ENCODE measurements around the gene NUDT16L1. TPM values are rescaled to one million over a fixed set of nuclear protein-coding genes. Genes with fewer than 3 reads are reported as not detected.

Gene NUDT16L1
- total and polyA plus RNA-seq, 2 of the 13 experiments (the other 11 are each of a cell fraction or from before 2014, with no cell fraction given): 28.0 to 40.5 TPM

- POLR2A ChIA-PET: no interaction called here
Measured at GRCh38 chr16:4736546-4736945, 43.2 kb downstream of the NUDT16L1 start.

GRCh38 chr16:4737545-4737944 is 44.2 kb downstream of the NUDT16L1 start:
- Histone ChIP-seq H2AFZ (ENCODE audit: low read length) (no peak overlapping the region), H3K27ac (ENCODE audit: extremely low read length, insufficient read depth, low read length) (no peak overlapping the region), H3K4me2 (ENCODE audit: low read depth, low read length) (no peak overlapping the region), H3K9ac (ENCODE audit: insufficient read depth, low read depth, low read length) (no peak overlapping the region), H4K20me1 (ENCODE audit: insufficient read depth, low read length) (no peaks in the 10 kb centered on the region), H3K9me3 (ENCODE audit: low read length) (no peaks in the 10 kb centered on the region), H3K4me1 (ENCODE audit: insufficient read depth, low read length) (peaks cover 13% of the 10 kb centered on the region), H3K36me3 (replicated peaks in 1 of 2; ENCODE audit: control insufficient read depth in 1 of 2, insufficient read depth in 2 of 2, low read length in 2 of 2) (no peaks in the 10 kb centered on the region), H3K27me3 (ENCODE audit: control insufficient read depth in 1 of 2, insufficient read depth in 2 of 2, low read length in 2 of 2) (no peaks in the 10 kb centered on the region; a peak in 2 of 5 replicates), H3K4me3 (replicated peaks in 1 of 3; ENCODE audit: insufficient read depth in 1 of 3, low read depth in 2 of 3, low read length in 3 of 3) (no peak overlapping the region), H3K79me2 (ENCODE audit: insufficient read depth, low read length) (peaks cover 13% of the 10 kb centered on the region)
- WGBS (ENCODE audit: low lambda C conversion rate): 59% methylated on average over 13 of the region's 15 CpGs
- in situ Hi-C loops (cut with HindIII; ENCODE audit: extremely low pct_ligation_motif_present, low pct_unique_long_range_greater_than_20kb) (no loop called here), intact Hi-C loops (cut with micrococcal nuclease; ENCODE audit: unreplicated experiment) (no loop called here)
- POLR2A ChIA-PET: no interaction called here
- ATAC-seq (no peak), DNase-seq (ENCODE audit: low spot score) (no peak), FAIRE-seq (no peak)
- BruUV-seq (replicated peaks): no TSS peak
- TF ChIP-seq ZBTB10 (CRISPR knock-in tag; IDR thresholded peaks at IDR 0.05; ENCODE audit: borderline replicate concordance) (no peak), ADNP (CRISPR knock-in tag; IDR thresholded peaks at IDR 0.05) (no peak), ZNF276 (CRISPR knock-in tag; IDR thresholded peaks at IDR 0.05; ENCODE audit: low read depth) (no peak), ZNF639 (CRISPR knock-in tag; conservative IDR thresholded peaks at IDR 0.05) (no peak), ZNF24 (IDR thresholded peaks at IDR 0.05) (no peak)
- CTCF ChIA-PET (ENCODE audit: low intra/inter-chr PET ratio, low total read pairs): no interaction called here

More at GRCh38 chr16:4736546-4736945, 43.2 kb downstream of the NUDT16L1 start:
- CTCF ChIA-PET (ENCODE audit: low intra/inter-chr PET ratio, low total read pairs): no interaction called here
- in situ Hi-C loops (cut with HindIII; ENCODE audit: extremely low pct_ligation_motif_present, low pct_unique_long_range_greater_than_20kb) (no loop called here), intact Hi-C loops (cut with micrococcal nuclease; ENCODE audit: unreplicated experiment) (no loop called here)
- Histone ChIP-seq H3K36me3 (replicated peaks in 1 of 2; ENCODE audit: control insufficient read depth in 1 of 2, insufficient read depth in 2 of 2, low read length in 2 of 2) (no peaks in the 10 kb centered on the region), H4K20me1 (ENCODE audit: insufficient read depth, low read length) (no peaks in the 10 kb centered on the region), H3K4me2 (ENCODE audit: low read depth, low read length) (no peak overlapping the region), H3K27ac (ENCODE audit: extremely low read length, insufficient read depth, low read length) (no peak overlapping the region), H3K9me3 (ENCODE audit: low read length) (no peaks in the 10 kb centered on the region), H2AFZ (ENCODE audit: low read length) (no peak overlapping the region), H3K4me3 (replicated peaks in 1 of 3; ENCODE audit: insufficient read depth in 1 of 3, low read depth in 2 of 3, low read length in 3 of 3) (no peak overlapping the region), H3K27me3 (ENCODE audit: control insufficient read depth in 1 of 2, insufficient read depth in 2 of 2, low read length in 2 of 2) (no peaks in the 10 kb centered on the region; a peak in 2 of 5 replicates), H3K79me2 (ENCODE audit: insufficient read depth, low read length) (peaks cover 20% of the 10 kb centered on the region), H3K9ac (ENCODE audit: insufficient read depth, low read depth, low read length) (no peak overlapping the region), H3K4me1 (ENCODE audit: insufficient read depth, low read length) (peaks cover 20% of the 10 kb centered on the region)
- ATAC-seq (no peak), FAIRE-seq (no peak), DNase-seq (ENCODE audit: low spot score) (no peak)
- BruUV-seq (replicated peaks): no TSS peak
- peak; percentile 68 to 77 for TF ChIP-seq MAFK (conservative IDR thresholded peaks at IDR 0.05 in 1 of 2, IDR thresholded peaks at IDR 0.05 in 1 of 2; ENCODE audit: low read length in 2 of 2)
- no peak for TF ChIP-seq ZNF597 (CRISPR knock-in tag; IDR thresholded peaks at IDR 0.05)
- TF ChIP-seq MAFF (IDR thresholded peaks at IDR 0.05; ENCODE audit: low read depth, low read length): peak; percentile 72
- 43% methylated on average over 2 of the region's 4 CpGs for WGBS (ENCODE audit: low lambda C conversion rate)

All from HepG2 (cell line).